GM12892 (cell line): ENCODE data around the gene MPC1.

Experiments used
- DNase-seq: peaks from one replicate; pipeline ENCODE4 v3.0.0; 2011; ENCODE audit not compliant: insufficient read length
- FAIRE-seq: peaks from 2 replicates; lab custom pipeline; 2011; peaks lifted over from hg19 to GRCh38; lab: Jason Lieb, UNC
- POLR2A ChIP-seq: IDR thresholded peaks from 2 replicates; pipeline ENCODE4 v1.6.1; 2011; ENCODE audit warnings: low read depth, low read length, control low read depth
- POLR2AphosphoS5 ChIP-seq: IDR thresholded peaks from 2 replicates; pipeline ENCODE4 v1.6.1; 2011; ENCODE audit warnings: low read depth, low read length, control low read depth
- TAF1 ChIP-seq: IDR thresholded peaks from 2 replicates; pipeline ENCODE4 v1.6.1; 2011; ENCODE audit warnings: low read depth, mild to moderate bottlenecking, control low read depth, low read length, borderline replicate concordance

Gene MPC1

GRCh38 chr6:166336847-166337246 lies 45.9 kb downstream of the MPC1 start:
- TF ChIP-seq POLR2A (no peak; the same call in 1 of the 2 replicates), TAF1 (no peak)
- FAIRE-seq, result no peak
- DNase-seq, result no peak

GRCh38 chr6:166335378-166336302 lies 47.1 kb downstream of the MPC1 start:
- no peak for DNase-seq
- TF ChIP-seq POLR2A (no peak), POLR2AphosphoS5 (no peak; the same call in 1 of the 2 replicates)
- peak; percentile 93 for FAIRE-seq

GRCh38 chr6:166334878-166335277 lies 47.9 kb downstream of the MPC1 start:
- DNase-seq (no peak), FAIRE-seq (no peak)
- TF ChIP-seq TAF1, result no peak
- peak; percentile 38; the same call in 1 of the 2 replicates for TF ChIP-seq POLR2A

- FAIRE-seq (peak; percentile 88), DNase-seq (peak; percentile 42)
- TF ChIP-seq TAF1 (no peak), POLR2AphosphoS5 (peak; percentile 80)
Measured at GRCh38 chr6:166333172-166333995, 49.4 kb downstream of the MPC1 start.

GRCh38 chr6:166331503-166332415 lies 51.0 kb downstream of the MPC1 start:
- FAIRE-seq (no peak), DNase-seq (no peak)
- TF ChIP-seq POLR2AphosphoS5 (no peak), POLR2A (no peak), TAF1 (no peak)

GRCh38 chr6:166330612-166331011 lies 52.1 kb downstream of the MPC1 start:
- DNase-seq, result no peak
- FAIRE-seq, result no peak

GRCh38 chr6:166325383-166326042 lies 57.2 kb downstream of the MPC1 start:
- FAIRE-seq (peak; percentile 76), DNase-seq (no peak)
- TF ChIP-seq POLR2A (no peak), POLR2AphosphoS5 (no peak), TAF1 (no peak)

More at GRCh38 chr6:166330612-166331011, 52.1 kb downstream of the MPC1 start:
- no peak for TF ChIP-seq POLR2A
- 0 out of 2 replicates have a peak, but pooled peaks have one; percentile 37 for TF ChIP-seq POLR2AphosphoS5

- no peak for DNase-seq
- no peak for TF ChIP-seq POLR2AphosphoS5
- no peak for TF ChIP-seq TAF1
- TF ChIP-seq POLR2A, result no peak
- FAIRE-seq, result no peak
Measured at GRCh38 chr6:166323395-166323794, 59.3 kb downstream of the MPC1 start.

- TF ChIP-seq TAF1 (no peak), POLR2A (peak; percentile 47; the same call in 1 of the 2 replicates), POLR2AphosphoS5 (peak; percentile 64; the same call in 1 of the 2 replicates)
- no peak for DNase-seq
- FAIRE-seq, result no peak
Measured at GRCh38 chr6:166318649-166319600, 63.8 kb downstream of the MPC1 start.
